AG20443 (cell line): ENCODE data around the gene CADPS.

Experiments
- DNase-seq: peaks from one replicate; pipeline ENCODE4 v3.0.0; 2012; ENCODE audit warnings: low spot score, mixed read lengths

The CADPS gene

DNA sequence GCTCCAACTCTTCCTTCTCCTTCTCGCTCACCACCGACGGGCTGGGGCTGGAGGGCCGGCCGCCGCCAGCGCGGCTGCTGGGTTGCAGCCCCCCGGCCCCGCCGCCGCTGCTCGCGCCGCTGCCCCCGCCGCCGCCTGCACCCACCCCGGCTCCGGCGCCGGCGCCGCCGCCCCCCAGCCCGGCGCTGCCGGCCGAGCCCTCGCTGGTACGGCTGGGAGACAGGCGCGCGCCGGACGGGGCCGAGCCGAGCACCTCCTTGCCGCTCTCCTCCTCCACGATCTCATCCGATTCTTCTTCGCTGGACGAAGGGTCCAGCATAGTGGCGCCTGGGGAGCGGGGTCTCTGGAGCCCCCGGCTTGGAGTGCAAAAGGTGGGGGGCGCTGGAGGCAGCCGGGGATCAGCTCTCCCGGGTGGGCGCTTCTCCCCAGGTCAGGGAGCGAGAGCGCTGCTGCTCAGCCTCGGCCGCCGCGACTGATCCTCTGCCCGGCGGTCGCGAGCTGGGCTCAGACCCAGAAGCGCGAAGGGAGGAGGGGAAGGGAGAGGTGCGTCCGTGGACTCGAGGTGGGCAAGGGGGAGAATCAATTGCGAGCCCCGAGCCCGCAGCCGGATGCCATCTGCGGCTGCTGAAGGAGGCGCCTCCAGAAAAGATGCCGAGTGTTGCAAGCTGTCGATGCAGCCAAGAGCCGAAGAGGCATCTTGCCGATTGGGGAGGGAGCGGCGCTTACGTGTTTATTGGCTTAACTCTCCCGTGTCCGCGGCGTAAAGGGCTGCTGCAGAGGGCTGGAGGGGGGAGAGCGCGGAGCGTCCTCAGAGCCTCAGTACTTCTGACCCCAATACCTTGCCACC, at the start of gene CADPS:
Gene CADPS (minus strand): TSS at position 706 of the 847 bp plus-strand sequence. CDS start 387 bp downstream, at position 319.
- DNase-seq = peak; percentile 52

DNA sequence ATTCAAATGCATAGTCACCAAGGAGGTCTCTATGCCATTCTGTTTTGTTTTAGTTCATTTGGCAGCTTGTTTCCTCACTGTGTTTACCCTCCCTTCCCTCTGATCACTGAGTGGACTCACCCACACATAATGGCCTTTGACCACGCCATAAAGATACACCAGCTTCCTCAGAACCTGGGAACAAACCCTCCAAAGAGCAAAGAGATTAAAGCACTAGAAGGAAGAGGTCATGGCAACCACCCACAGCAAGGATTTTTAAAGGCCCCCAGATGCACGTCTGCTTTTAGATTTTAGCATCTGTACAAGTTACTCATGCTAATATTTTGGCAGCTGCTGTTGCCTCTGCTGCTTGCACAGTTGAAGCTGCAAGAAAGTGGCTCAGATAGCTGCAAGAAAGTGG, 47.9 kb upstream of the CADPS start:
- no peak for DNase-seq

DNA sequence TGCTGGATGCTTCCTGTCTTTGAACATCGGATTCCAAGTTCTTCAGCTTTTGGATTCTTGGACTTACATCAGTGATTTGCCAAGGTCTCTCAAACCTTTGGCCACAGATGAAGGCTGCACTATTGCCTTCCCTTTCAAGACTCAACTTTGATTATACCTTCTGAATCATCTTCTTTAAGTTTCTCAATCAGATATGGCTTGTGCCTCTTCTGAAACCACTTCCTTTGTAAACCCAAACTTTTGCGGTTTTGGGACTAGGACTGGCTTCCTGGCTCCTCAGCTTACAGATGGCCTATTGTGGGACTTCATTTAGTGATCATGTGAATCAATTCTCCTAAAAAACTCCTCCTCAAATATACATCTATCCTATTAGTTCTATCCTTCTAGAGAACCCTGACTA, 47.1 kb upstream of the CADPS start:
- DNase-seq = no peak

DNA sequence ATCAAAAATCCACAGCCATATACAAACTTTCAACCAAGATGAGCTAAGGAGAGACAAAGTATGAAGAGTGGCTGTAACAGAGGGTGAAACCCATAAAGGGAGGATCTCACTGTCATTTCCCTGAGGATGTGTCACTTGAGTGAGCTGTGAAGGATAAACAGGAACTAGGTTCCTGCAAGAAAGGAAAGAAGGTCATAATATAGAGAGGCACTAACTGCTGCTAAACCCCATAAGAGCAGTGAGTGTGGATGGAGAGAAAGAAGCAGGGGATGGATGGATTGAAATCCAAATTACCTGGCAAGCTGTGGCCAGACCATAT, 45.2 kb upstream of the CADPS start:
- DNase-seq = no peak

DNA sequence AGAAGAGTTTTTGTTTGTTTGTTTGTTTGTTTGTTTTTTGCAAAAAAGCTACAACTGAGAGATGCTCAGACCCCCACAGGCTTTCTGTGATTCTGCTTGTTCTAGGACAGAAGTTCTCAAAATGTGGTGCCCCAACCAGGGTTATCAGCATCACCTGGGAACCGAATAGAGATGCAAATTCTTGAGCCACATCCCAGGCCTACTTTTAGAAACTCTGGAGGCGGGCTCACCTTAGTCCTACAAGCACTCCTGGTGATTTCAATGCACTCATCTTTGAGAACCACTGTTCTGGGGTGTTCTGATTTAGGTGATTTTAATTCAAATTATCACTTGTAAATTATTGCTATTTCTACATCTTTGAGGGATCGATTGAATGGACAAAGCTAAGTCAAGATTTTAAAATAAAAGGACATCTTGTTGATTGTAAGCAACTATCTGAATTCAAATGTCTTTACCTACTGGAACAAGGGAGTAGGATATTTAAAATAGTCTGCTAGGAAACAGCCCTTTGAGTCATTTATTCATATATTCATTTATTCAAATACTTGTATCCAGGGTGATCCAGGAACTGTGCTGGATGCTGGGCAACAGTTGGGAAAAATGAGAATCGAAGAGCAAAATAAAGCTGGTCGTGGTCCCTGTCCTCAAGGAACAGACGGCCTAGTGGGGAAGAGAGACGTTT, 44.7 kb upstream of the CADPS start:
- DNase-seq = no peak

DNA sequence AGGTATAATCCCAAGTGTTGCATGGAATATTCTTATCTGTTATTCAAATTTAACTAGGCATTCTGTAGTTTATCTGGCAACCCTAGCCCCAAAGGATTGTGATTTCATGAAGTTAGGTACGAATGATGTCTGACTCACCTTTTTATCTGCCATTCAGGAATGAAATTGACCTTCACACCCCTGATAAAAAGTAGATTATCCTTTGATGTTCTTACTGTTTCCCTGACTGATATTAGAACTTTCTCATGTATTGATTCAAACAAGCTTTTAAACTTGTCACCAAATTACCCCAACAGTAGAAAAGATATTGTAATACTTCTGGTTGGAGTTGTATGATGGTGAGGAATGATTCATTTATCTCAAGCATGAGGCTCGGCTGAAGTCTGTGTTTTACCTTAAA, 43.6 kb upstream of the CADPS start:
- no peak for DNase-seq

DNA sequence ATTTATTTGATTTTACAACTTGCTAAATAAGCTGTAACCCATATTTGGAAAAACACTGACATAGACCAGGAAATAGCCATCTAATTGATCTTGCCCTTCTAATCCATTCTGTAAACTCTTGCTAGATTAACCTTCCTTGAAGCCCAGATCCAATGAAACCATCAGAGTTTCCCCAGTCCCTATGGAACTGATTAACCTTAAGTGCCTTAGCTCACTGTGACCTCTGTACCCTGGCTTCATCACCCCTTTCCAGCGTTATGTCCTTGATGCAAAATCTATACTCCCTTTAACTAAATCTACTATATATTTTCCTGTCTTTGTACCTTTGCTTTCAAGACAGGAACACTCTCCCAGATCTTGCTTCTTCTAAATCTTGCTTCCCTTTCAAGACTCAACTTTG, 42.9 kb upstream of the CADPS start:
- no peak for DNase-seq

DNA sequence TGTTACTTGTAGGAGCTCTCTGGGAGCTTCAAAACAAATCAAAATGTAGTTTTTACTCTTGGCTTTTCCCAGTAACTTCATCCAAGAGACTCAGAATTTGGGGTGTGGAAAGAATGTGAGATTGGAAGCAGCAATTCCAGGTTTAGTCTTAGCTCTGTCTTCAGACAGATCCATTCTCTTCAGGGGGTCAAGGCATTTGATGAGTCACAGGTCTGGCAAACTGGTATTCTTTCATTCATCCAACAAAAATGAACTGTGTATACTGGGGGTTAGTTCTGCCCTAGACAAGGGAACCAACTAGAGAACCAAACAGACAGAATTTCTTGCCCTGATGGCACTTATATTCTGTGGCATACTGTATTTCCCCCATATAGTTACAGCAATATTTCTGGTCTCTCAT, 36.3 kb upstream of the CADPS start:
- DNase-seq = no peak

DNA sequence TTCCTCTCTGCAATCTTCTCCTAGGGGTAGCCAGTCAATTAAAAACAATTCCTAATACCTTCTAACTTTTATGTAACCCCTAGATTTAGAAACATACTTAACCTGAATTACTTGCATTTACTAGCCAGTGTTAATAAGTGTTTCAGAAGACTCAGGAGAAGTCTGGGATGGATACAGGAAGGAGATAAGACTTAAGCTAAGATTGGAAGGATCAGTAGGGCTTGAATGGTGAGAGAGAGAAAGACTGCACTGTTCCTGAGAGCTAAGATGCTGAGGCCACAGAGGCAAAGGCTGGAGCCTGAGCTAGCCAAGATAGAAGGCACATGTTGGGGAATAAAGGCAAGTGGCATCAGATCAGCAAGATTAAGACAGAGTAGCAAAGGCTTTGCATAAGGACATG, 30.1 kb upstream of the CADPS start:
- no peak for DNase-seq

DNA sequence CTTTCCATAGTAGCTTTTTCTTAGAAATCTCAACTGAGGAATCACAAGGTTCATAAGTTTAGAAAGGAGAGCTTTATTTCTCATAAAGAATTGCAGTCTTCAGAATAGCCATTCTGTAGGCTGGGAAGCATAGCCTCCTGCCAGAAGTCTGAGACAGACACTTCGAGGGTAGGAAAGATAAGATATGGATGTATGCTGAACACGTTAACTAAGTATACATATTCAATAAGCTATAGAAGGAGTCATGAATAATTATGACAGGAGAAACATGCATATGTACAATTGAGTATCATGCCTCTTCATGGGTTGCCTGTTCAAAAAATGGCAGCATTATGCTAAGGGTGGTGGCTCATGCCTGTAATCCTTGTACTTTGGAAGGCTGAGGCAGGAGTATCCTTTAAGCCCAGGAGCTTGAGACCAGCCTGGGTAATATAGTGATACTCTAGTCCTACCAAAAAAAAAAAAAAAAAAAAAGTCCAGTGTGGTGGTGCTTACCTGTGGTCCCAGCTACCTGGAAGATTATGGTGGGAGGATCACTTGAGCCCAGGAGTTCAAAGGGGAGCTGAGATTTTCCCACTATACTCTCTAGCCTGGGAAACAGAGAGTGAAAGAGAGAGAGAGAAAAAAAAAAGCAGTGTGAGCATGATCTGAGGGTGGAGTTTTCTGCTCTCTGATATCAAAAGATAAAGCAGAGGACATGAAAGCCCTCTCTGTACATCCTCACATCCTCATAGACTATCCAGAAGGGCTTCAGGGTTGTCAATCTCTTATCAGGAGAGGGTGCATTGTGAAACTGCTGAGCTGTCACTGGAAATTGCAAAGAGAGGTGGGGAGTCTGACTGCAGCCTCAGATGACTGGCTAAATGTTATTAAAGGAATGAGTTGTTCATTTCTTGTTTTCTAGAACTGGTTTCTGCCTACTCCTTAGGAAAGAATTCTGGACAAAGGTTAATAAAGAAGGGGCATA, 23.6 kb upstream of the CADPS start:
- no peak for DNase-seq

DNA sequence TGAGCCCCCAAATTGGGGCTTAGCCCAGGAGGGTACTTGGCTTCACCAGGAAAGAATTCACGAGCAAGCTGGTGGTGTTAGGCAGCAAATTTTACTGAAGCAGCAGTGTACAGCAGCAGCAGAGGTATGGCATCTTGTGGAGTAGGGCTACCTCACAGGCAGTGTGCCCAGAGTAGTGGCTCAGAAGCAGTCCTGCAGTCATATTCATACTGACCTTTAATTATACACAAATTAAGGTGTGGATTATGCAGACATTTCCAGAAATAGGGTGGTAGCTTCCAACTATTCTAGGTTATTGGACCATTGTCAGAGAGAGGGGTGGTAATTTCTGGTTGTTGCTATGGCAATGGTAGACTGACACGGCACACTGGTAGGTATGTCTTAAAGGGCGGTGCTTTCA, 20.7 kb upstream of the CADPS start:
- DNase-seq = no peak

DNA sequence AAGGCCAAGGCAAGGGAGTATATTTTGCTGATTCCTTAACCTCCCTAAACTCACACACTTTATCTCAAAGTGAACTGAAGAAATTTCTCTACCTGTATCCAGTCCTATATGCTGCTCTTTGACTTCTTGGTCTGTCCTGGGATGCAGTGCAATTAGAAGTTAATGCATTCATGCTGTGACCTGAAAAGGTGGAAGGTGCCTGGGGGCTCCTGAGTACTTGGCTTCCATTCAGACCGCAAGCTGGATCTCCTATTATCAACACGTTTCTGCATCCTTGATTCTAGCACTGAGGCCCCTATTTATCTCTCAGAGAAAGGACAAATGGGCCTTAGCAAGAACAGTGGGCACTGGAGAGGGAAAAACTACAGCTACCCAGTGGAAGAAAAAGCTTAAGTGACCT, 17.7 kb upstream of the CADPS start:
- no peak for DNase-seq

DNA sequence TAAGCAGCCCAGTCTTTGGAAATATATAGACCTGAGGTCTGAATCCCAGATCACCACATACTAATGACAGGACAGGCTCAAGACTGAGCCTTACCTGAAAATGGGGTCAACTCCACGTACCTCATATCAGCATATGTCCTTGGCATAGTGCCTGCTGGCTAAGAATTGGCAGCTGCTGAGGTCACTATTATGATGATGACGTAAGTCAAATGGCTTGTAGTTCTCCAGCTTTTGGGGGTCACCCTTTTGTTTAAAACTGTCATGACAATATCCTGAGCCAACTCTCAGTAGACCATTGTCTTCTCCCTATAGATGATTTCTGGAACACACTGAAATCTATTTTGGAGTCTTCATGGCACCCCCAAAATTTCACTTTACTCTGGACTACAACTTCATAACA, 16.8 kb upstream of the CADPS start:
- no peak for DNase-seq

DNA sequence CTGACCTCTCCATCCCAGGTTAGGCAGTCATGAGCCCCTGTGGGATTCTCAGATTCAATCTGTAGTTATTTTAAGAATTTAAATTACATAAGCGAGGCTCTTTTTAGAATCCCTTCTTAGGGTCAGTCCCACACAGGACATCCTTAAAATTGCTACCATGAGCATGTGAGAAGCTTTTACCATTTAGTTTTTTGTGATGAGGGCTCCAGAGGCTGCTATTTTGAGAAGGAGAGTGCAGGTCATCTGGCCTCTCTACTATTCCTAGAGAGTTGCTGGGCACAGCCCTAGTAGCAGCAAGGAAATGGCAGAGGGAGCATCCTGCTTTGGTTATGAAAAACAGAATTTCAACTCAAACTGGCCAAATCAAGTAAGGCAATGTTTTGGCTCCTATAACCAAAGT, 13.6 kb upstream of the CADPS start:
- DNase-seq = no peak

DNA sequence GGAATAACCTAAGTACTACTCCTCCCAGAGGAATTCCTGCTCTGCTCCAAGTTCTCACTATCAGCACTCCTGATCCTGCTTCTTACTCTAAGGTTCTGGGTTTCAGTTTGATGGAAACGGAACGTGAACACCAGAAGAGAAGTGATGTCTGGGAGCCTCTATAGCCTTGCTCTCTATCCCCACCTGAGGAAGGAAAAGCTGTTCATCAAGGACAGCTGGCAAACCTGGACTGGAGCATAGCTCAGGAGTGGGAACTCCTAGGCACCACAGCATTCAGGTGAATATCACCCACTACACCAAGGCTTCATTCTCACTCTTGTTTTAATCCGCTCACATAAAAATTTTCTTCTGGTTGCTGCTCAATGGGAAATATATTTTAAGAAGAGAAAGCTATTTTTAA, 13.0 kb upstream of the CADPS start:
- no peak for DNase-seq

DNA sequence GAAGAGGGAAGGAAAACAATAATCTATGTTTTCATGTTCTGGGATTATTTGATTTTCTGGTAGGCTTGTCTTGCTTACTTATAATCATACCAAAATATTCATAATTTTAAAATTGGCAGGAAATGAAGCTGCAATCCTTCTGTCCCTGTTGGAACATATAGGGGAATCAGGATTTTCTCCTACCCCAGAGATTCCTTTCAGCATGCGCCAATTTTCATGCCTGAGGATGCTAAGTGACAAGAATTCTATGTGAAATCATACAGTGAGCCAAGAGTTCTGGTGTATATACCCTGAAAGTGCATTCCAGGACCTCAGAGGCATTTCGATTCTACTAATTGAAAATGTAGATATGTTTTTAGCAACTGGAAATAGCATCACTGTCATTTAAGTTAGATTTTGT, 9.9 kb upstream of the CADPS start:
- no peak for DNase-seq

DNA sequence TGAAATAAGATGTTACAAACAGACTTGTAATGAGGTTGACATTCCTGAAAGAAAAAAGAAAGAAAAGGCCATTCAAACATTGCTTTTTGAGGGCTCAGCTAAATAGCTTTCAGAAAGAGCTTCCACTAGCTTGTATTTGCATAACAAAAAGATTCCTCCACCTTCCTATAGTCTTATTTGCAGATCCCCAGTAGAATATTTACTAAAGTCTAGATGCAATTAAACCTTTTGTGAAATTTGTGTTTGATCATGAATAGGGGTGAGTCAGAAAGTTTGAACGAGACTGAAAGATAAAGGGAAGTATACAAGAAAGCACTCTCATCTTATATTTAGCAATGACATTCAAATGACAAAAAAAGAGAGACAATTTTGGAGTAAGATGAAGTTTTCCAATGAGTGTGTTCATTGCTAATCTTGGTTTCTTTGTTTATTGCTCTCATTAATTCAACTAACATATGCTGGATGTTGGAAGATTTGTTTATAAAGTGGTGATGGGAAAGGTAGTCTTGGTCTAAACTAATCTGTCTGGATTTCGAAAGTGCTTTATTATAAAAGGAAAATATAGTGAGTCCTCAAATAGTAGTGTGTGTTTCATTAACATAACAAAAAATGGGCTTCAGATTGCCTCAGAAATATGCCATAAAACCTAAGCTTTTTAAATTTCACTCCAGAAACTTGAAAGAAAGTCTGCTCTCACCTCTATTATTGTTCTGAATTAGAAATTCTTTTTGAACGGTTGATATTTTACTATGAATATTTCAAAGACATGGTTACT, 9.1 kb upstream of the CADPS start:
- DNase-seq = no peak

DNA sequence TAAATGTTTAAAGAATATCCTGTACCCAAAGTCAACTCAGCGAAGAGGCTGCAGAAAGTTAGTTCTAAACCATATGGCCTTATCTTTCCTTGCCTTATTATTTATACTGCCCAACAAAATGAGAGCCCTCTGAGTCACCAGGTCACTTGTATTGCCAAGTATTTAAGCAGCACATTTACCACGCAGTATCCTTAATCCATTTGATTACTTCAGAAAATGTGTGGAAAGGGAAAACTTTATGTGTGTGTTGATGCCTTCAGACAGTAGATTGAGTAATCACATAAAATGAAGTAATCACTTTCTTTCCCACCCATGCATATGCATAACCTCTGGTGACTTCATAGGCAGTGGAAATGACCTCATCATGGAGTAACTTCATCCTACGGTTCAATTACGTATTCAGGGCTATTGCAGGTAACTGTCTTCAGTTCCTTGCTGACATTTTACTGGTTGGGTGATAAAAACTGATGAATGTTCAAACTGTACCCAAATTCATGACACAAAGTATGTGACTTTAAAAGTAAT, 7.5 kb upstream of the CADPS start:
- DNase-seq = no peak

DNA sequence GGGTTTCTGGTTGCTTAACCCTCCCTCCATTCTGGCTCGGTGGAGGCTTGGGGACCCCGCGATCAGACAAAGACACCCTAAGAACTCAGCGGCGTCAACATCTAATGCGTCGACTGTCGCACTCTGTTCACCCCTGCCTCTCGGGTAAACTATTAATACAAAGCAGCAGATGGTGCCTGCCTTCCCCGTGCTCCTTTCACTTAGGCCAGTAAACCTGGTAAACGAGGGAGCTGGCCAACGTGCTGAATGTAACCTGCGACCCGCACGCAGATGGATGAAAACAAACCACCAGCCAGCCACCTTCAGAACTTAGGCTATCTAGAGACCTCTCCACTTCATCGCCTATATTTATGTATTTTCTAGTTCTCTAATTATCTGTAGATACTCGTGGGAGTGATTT, 848 bp upstream of the CADPS start:
- peak; percentile 28 for DNase-seq

DNA sequence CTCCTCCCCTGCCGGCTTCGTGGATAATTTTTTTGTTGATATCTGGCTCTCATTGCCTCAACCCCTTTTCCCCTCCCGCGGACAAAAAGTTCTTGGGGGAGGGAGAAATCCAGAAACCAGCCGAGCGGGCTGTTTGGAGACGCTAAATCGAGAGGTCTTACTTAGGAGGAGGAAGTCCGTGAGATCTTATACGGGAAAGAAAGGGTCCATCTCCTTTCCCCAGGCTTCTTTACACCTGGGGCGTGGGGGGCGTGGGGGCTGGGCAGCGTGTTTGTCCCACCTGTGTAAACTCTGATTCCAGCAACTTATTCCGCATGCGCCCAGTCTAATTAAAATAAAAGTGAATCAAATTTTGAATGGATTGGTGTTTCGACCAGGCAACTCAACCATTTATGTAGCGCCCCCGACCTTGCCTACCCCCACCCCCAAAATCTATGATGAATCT, 364 bp upstream of the CADPS start:
- DNase-seq = no peak
